ENCODE measurements around the gene GPR146.
A peak's percentile ranks its signal among the peaks of the same experiment; 100 is the strongest.

GPR146 gene

DNA sequence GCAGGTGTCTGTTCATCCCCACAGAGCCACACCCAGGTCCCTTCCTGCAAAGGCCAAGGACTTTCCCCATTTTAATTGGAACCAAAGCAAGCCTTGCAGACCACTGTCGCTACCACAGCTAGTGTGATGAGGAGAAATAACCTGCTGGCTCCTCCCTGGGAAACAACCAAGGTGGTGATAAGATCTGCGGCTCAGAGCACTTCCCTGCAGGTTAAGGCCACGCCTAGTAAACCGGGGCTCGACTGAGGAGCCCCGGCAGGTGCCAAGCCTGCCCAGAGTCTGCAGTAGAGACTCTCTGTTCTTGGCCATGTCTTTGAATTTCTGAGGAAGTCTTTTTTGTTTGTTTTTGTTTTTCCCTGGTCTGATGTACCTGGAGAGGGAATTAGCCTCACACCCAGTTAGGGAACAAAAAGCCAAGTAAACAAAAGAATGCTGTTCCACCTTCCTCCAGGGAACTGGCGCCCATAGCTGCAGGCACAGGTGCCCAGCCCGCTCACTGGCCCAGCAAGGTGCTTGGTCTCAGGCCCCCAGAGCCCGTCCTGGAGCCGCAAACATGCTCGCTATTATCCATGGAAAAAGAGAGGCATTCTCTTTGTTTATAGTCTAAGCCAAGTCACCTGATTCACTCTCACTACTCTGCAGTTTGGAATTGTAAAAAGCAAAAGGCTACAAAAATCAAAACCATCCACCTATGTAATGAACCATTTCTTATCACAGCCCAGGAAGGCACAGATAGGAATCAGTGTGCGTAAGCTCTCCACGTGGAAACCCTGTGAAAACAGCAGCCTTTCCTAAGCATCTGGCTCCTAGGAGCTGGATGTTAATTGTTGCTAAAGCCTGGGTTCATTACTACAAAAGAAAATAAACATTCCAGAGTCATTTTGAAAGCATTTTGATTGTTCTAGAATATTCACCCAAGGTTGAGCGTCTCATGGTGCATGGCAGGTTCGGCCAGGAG, 2.7 kb downstream of the GPR146 start:
- no peak for DNase-seq

DNA sequence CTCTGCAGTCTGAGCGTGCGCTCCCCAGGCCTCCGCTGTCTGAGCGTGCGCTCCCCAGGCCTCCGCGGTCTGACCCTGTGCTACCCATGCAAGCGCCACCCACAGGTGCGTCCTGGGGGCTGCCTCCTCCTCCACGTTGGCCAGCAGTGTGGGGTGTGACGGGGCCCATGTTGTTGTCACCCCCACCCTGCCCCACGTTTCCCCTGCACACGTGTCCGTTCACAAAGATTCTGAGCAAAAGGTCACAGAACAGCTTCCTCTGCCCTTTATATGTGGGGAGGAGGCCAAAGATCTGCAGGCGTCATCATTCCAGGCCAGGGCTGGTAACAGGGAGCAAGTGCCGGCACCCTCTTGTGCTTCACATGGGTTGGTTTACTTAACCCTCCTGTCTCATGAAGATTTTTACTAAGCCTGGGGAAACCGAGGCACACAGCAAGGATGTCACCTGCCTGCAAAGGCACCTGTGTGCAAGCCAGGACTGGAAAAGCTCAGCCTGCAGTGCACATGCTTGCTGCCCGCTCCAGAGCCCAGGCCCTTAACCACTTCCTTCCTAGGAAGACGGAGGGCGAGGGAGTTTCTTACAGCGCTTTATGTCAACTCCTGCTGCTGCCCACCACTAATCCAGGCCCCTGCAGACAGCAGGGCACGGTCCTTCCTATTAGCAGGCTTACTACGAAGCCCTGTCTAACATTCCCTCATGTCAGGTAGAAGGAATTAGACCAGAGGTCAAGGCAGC, 4.8 kb downstream of the GPR146 start:
- DNase-seq = no peak

DNA sequence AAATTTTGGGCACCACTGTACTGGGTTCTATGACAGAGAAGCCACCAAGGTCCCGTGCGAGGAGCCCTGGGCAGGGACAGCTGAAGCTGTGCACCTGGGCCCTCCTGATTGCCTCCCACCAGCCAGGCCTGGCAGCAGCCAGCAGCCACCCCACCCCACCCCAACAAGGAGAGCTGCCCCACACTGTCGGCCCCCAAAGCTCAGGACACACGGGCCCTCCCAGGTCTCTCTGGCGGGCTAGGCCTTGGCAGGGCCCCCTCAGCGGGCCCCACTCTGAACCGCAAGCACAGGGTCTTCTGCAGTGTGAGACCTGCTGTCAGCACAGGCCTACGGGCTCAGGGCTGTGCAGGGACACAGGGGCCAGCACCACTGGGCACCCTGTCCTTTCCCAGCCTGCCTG, 5.5 kb downstream of the GPR146 start:
- no peak for DNase-seq

DNA sequence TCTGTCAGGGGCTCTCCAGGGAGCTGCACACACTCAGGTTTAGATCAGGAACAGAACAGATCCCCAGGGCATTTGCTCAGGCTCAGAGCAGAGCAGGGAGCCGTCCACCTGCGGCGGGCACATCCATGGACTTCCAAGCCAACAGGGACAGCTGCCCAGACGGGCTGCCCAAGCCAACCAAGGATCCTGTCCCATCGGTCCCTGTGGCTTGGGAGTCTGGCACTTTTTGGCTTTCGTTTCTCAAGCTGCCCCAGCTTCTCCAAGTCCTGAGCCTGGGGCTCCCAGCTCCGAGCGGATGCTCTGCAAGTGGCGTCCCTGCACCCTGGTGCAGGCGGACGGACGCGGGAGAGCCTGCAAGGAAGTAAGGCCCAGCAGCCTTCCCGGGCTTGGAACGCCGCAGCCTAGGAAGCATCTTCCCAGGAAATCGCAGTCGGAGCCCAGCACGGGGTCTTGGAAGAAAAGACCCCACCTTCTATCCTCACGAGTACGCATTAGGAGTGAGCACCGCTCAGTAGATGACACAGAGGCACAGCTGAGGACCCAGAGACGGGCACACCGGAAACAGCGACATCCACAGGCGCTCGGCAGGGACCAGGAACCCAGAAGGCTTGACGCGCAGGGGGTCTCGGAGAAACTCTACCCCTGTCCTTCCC, 6.0 kb downstream of the GPR146 start:
- no peak for DNase-seq

DNA sequence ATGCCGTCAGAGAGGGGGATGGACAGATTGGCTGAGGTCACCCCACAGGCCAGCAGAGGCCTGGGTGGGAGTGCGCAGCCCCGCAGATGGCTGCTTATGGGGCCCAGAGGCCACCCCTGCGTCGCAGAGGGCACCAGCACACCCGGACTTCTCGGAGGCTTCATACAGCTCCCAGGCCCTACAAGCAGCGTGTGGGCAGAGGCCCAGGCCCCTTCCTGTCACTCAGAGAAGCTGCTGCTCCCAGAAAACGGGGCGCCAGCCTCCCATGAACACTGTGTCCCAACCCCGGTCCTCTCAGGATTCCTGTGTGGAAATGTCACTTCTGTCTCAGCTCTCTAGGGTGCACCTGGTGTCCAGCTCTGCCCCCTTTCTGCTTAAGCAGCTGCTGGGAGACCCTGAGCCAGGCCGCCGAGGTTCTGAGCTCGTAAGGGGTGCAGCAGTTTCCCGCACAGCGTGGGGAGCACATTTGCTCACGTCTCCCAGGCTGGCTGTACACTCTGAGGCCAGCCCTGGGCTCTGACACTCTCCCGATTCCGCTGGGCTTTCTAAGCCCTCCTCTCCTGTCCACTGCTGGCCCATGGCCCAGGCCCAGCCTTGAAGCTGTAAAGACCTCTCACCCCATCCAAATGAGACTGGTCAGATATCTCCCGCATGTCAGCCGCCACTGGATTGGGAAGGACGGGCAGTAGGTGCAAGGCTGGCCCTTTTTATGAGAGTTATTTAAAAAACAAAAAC, 6.8 kb downstream of the GPR146 start:
- no peak for DNase-seq

DNA sequence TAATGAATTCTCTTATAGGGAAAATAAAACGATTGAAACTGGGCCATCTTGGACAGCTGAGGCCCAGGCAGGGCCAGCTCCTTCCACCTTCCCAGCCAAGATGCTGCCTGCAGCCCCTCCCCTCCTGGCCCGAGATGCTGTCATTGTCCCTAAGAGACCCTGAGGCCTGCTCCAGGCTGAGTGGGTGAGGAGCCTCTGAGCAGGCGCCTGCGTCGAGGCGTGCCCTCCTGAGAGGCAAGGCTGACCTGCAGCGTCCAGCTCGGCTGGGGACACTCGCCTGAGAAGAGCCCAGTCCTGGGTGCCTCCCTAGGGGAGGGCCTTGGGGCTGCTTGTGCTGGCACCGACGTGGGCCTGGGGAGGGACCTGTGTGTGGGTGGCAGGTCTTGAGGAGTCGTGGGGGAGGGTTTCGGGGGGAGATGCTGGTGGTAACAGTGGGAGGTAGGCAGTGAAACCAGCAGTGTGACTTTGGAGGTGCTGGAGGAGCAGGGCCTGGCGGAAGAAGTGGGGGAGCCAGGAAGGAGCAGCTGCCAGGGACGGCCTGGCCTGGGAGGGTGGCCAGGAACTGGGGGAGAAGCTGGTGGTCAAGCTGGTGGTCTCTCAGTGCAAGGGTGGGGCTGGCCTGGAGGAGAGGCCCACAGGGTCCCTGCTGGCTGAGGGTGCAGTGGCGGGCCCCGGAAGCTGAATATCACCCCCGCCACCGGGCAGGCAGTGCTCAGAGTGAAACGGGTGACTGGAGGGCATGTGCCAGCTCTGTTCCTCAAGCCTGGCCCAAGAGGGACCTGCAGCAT, 7.9 kb downstream of the GPR146 start:
- peak; percentile 55 for DNase-seq

DNA sequence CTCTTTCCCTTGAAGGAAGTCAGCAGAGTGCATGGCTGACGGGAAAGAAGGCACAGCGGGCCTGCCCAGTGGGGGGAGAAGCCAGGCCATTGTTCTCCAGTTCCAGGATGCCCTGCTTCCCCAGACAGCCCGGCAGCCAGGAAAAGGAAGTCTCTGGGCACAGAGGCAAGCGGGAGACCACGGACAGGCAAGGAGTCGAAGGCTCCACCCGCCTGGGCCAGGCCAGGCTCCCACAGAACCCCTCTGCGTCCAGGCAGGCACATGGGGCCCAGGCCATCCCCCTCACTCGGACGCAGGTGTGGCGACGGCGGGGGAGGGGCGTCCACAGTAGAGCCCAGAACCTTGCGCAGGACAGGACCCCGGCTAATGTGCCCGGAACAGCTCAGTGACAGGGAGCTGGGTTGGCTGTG, 8.7 kb downstream of the GPR146 start:
- DNase-seq = no peak

DNA sequence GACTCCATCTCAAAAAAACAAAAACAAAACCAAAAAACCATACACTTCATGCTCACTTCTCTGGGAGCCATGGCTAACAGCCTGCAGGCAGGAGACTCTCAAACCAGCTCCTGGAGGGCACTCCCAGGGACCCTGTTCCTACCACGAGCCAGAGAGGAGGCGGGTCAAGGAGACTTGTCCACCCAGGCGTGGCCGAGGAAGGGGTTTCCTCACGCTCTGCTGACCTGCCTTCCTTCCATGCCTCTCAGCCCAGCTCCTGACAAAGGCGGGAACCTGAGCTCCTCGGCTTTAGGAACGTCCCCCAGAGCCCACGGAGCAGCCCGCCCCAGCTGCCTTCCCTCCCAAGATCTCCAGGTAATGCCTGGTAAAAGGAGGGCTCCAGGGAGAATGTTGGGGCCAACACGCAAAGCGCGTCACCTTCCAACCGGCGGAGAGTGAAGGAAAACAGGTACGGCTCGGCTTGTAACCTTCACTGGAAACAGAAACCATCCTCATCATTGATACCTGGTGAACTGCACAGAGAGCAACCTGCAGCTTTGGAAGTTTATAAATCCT, 9.5 kb downstream of the GPR146 start:
- DNase-seq = peak; percentile 63

DNA sequence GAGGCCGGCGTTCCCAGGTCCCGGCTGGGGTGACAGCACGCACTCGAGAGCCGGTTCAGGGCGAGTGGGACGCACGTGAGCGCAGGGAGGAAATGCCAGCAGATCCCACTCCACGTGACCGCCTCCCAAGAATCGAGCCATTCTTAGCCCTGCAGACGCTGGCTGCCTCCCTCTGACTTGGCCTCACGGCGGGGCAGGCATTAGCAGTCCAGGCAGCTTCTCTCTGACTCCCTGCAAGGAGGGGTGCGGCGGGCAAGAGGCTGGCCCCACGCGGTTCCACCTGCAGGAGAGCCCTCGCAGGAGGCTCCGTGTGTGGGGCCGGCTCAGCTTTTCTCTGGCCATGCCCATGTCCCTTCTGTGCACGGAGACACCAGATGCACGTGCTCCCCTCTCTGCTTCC, 10.1 kb downstream of the GPR146 start:
- DNase-seq = peak; percentile 72

DNA sequence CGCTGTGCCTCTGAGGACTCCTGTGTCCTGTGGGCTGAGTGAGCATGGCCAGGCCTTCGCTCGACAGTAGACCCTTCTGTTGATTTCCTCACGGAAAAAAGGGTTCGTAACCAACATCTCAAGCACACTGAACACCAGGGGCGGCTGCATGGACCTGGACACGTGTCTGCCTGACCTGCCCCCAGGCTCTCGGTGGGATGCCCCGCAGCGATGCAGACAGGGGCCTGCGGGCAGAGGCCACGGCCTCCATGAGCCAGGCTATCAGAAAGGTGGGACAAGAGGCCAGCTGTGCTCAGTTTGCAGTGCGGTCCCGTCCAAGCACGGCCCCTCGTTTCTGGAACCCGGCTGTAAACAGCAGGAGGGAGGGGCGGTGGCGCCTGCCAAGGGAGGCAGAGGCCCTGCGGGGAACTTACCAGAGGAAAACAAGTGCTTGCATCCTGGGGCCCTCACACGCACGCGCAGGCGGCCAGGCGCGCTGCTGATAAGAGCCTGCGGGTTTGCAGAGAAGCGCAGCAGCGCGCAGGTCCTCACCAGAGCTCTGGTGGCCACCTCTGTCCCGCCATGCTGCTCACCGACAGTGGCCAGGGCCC, 10.6 kb downstream of the GPR146 start:
- DNase-seq = peak; percentile 81

DNA sequence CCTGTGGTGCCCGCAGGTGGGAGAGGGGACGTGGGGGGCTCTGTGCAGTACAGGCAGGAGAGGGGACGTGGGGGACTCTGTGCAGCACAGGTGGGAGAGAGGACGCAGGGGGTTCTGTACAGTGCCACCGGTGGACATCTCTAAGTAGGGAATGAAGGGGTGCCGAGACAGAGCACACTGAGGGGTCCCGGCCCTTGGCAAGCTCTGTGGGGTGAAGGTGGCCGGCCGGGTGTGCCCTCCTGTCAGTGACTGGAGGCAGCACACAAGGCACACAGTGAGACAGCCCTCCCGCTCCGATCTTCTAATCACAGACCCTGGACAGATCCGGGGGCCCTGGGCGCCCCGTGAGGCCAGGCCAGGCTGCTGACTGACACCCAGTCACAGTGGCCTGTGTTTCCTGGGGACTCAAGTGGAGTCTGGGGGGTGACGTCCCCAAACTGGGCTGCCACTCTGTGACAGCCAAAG, 11.2 kb downstream of the GPR146 start:
- DNase-seq = no peak

DNA sequence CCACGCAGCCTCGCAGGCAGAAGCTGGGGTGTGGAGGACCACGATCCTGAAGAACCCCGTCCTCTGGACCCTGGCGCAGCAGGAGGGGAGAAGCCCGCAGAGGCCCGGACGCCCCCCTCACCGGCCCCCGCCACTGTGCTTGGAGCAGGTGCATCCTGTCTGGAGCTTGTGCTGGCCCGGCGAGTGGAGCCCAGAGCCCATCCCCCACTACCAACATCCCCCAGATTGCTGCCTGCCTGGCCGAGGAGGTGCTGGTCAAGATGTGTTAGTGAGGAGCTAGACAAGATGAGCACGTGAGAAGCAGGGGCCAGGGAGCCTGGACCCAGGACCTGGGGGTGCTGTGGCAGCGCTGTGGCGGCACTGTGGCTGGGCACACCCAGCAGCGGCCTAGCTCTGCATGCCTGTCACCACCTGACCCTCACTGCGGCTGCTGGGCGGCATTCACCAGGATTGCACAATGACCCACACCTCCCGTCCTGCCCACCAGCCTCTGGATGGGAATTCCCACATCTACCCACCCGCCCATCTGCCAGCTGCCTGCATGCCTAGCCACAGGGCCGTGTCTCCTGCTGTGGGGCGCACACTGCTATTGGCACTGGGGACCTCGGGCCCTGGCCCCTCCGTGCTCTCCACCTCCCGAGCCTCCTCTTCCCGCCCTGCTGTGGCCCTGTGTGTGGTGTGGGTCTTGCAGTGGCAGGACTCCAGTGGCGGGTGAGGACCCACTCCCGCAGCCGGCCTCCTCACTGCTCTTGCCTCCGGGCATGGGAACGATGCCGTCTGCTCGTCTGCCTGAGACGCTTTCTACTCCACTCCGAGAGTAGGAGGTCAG, 11.8 kb downstream of the GPR146 start:
- DNase-seq = no peak

DNA sequence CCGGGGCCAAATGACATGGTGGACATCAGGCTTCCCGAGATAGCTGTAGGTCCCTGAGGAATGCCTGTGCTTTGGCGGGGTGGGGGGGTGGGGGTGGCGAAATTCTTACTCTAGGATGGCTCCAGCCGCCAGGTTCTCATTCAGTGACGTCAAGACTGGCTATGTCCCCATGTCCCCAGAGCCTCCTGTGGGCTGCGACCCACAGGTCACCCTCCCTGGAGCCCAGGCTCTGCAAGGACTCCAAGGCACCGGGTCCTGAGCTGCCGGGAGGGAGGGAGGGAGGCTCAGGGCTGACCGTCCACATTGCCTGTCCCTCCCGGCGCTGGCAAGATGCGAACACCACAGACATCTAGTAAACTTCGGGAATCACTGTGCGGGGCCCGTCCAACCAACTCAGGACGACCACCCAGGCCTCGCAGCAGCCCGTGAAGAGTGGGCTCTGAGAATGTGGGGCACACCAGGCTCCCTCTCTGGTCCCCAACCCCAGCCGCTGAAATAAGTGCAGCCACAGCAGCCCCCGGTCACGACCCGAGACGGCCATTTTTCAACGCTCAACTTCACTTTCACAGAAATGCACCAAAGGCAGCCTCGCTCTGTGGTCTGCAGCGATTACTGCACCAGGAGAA, 12.6 kb downstream of the GPR146 start:
- DNase-seq = no peak

DNA sequence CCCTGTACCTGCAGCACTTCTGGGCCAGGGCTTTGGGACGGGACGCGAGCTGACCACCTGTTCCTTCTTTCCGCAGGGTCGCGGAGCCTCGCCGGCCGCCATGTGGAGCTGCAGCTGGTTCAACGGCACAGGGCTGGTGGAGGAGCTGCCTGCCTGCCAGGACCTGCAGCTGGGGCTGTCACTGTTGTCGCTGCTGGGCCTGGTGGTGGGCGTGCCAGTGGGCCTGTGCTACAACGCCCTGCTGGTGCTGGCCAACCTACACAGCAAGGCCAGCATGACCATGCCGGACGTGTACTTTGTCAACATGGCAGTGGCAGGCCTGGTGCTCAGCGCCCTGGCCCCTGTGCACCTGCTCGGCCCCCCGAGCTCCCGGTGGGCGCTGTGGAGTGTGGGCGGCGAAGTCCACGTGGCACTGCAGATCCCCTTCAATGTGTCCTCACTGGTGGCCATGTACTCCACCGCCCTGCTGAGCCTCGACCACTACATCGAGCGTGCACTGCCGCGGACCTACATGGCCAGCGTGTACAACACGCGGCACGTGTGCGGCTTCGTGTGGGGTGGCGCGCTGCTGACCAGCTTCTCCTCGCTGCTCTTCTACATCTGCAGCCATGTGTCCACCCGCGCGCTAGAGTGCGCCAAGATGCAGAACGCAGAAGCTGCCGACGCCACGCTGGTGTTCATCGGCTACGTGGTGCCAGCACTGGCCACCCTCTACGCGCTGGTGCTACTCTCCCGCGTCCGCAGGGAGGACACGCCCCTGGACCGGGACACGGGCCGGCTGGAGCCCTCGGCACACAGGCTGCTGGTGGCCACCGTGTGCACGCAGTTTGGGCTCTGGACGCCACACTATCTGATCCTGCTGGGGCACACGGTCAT, 13.3 kb downstream of the GPR146 start:
- no peak for DNase-seq

DNA sequence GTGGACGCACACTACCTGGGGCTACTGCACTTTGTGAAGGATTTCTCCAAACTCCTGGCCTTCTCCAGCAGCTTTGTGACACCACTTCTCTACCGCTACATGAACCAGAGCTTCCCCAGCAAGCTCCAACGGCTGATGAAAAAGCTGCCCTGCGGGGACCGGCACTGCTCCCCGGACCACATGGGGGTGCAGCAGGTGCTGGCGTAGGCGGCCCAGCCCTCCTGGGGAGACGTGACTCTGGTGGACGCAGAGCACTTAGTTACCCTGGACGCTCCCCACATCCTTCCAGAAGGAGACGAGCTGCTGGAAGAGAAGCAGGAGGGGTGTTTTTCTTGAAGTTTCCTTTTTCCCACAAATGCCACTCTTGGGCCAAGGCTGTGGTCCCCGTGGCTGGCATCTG, 14.0 kb downstream of the GPR146 start:
- no peak for DNase-seq

DNA sequence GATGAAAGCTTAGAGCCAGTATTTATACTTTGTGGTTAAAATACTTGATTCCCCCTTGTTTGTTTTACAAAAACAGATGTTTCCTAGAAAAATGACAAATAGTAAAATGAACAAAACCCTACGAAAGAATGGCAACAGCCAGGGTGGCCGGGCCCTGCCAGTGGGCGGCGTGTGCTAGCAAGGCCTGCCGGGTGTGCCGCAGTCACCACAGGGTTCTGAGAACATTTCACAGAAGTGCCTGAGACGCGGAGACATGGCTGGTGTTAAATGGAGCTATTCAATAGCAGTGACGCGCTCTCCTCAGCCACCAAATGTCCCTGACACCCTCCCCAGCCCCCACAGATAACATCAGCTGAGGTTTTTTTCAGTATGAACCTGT, 14.5 kb downstream of the GPR146 start:
- peak; percentile 56 for DNase-seq

DNA sequence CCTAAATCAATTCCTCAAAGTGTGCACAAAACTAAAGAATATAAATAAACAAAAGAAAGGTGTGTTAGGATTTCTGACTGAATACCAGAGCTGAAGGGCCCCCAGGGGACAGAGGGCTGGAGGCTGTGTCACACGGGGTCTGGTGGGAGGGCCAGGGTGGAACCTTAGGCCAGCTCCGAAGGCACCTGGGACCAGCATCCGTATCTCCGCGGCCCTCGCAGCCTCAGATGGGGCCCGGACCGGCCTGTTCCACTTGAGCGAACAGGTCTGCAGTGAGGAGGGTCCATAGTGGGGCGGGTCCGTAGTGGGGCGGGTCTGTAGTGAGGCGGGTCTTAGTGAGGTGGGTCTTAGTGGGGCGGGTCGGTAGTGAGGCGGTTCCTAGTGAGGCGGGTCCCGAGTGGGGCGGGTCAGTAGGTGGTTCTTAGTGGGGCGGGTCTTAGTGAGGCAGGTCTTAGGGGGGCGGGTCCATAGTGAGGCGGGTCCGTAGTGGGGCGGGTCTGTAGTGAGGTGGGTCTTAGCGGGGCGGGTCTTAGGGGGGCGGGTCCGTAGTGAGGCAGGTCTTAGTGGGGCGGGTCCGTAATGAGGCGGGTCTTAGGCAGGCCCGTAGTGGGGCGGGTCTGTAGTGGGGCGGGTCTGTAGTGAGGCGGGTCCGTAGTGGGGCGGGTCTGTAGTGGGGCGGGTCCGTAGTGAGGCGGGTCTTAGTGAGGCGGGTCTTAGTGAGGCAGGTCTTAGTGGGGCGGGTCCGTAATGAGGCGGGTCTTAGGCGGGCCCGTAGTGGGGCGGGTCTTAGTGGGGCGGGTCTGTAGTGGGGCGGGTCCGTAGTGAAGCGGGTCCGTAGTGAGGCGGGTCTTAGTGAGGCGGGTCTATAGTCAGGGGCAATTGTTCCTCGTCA, 15.1 kb downstream of the GPR146 start:
- DNase-seq = peak; percentile 69
